GM23248 (cell line): ENCODE data around the gene NMRK1.

Source experiments
- EZH2 ChIP-seq: fragments of 200-600 bp; sonication (generic); IDR thresholded peaks from 2 replicates; pipeline ENCODE4 v1.6.1; 2018; ENCODE audit warnings: antibody characterized with exemption, mild to moderate bottlenecking; ENCODE audit not compliant: insufficient read depth, poor library complexity, severe bottlenecking
- EZH2phosphoT487 ChIP-seq: fragments of 200-600 bp; sonication (generic); IDR thresholded peaks from 2 replicates; pipeline ENCODE4 v1.6.1; 2018; ENCODE audit warnings: antibody characterized with exemption, moderate library complexity, mild to moderate bottlenecking, low read depth; ENCODE audit not compliant: insufficient read depth

GRCh38 chr9:75096796-75097195 lies 8.8 kb upstream of the NMRK1 start:
- no peak for TF ChIP-seq EZH2
- no peak for TF ChIP-seq EZH2phosphoT487
